ACC112 (cell line): Measurements from ENCODE around the gene PEAK3.
A peak's percentile ranks its signal among the peaks of the same experiment; 100 is the strongest.

Experiments used
- H2AFZ ChIP-seq: fragments of 200-600 bp; sonication (generic); one replicate; pipeline ENCODE4 v1.6.0; 2017; ENCODE audit warnings: antibody characterized with exemption, low read length; ENCODE audit not compliant: unreplicated experiment
- H3K27ac ChIP-seq: fragments of 200-600 bp; sonication (generic); 2 replicates; pipeline ENCODE4 v1.5.1; 2014; ENCODE audit warnings: low read depth, mild to moderate bottlenecking, antibody characterized with exemption, low read length, moderate library complexity
- H3K27me3 ChIP-seq: fragments of 200-600 bp; sonication (generic); 2 replicates; pipeline ENCODE4 v1.6.1; 2014; ENCODE audit warnings: mild to moderate bottlenecking, antibody characterized with exemption, low read length, moderate library complexity, mixed read lengths; ENCODE audit not compliant: insufficient read depth
- H3K36me3 ChIP-seq: fragments of 200-600 bp; sonication (generic); 2 replicates; pipeline ENCODE4 v1.6.1; 2016; ENCODE audit warnings: mild to moderate bottlenecking, antibody characterized with exemption, low read length, moderate library complexity, mixed read lengths; ENCODE audit not compliant: insufficient read depth
- H3K4me1 ChIP-seq: fragments of 200-600 bp; sonication (generic); one replicate; pipeline ENCODE4 v1.6.1; 2016; ENCODE audit warnings: low read length, mixed read lengths; ENCODE audit not compliant: insufficient read depth, unreplicated experiment, control insufficient read depth
- H3K4me3 ChIP-seq: fragments of 200-600 bp; sonication (generic); 2 replicates; pipeline ENCODE4 v1.5.1; 2014; ENCODE audit warnings: mild to moderate bottlenecking, low read depth, low read length
- H3K79me2 ChIP-seq: fragments of 200-600 bp; sonication (generic); one replicate; pipeline ENCODE4 v1.6.0; 2016; ENCODE audit warnings: low read length; ENCODE audit not compliant: control insufficient read depth, unreplicated experiment, insufficient read depth

PEAK3 gene

GRCh38 chr19:2303211-2303798 lies 21.3 kb upstream of the PEAK3 start:
- no peaks in the 10 kb centered on the region for H3K36me3 ChIP-seq
- H3K27me3 ChIP-seq: peaks cover 14% of the 10 kb centered on the region
- no peak overlapping the region for H3K27ac ChIP-seq
- no peak overlapping the region for H3K4me3 ChIP-seq
- H3K4me1 ChIP-seq: no peaks in the 10 kb centered on the region
- no peak overlapping the region for H2AFZ ChIP-seq
- H3K79me2 ChIP-seq: no peaks in the 10 kb centered on the region

- Histone ChIP-seq H3K27ac (no peak overlapping the region), H2AFZ (no peak overlapping the region), H3K27me3 (peaks cover 11% of the 10 kb centered on the region), H3K79me2 (no peaks in the 10 kb centered on the region), H3K36me3 (no peaks in the 10 kb centered on the region), H3K4me1 (no peaks in the 10 kb centered on the region), H3K4me3 (no peak overlapping the region)
Measured at GRCh38 chr19:2302319-2303210, 20.6 kb upstream of the PEAK3 start.

- H3K36me3 ChIP-seq: no peaks in the 10 kb centered on the region
- H3K4me1 ChIP-seq: no peaks in the 10 kb centered on the region
- H3K27me3 ChIP-seq: no peaks in the 10 kb centered on the region
- no peak overlapping the region for H3K27ac ChIP-seq
- no peaks in the 10 kb centered on the region for H3K79me2 ChIP-seq
- no peak overlapping the region for H3K4me3 ChIP-seq
- H2AFZ ChIP-seq: no peak overlapping the region
Measured at GRCh38 chr19:2300533-2300932, 18.6 kb upstream of the PEAK3 start.

- no peak overlapping the region for H3K4me3 ChIP-seq
- H3K4me1 ChIP-seq: peaks cover 4% of the 10 kb centered on the region
- H2AFZ ChIP-seq: no peak overlapping the region
- no peaks in the 10 kb centered on the region for H3K36me3 ChIP-seq
- peaks cover 5% of the 10 kb centered on the region; the same call in 1 of the 2 replicates for H3K27me3 ChIP-seq
- H3K27ac ChIP-seq: no peak overlapping the region
- no peaks in the 10 kb centered on the region for H3K79me2 ChIP-seq
Measured at GRCh38 chr19:2296141-2296540, 14.2 kb upstream of the PEAK3 start.

- Histone ChIP-seq H3K36me3 (no peaks in the 10 kb centered on the region), H3K27me3 (peaks cover 19% of the 10 kb centered on the region), H3K4me1 (peaks cover 8% of the 10 kb centered on the region), H3K4me3 (no peak overlapping the region), H3K79me2 (no peaks in the 10 kb centered on the region), H2AFZ (no peak overlapping the region), H3K27ac (no peak overlapping the region)
Measured at GRCh38 chr19:2294687-2295335, 12.8 kb upstream of the PEAK3 start.

- Histone ChIP-seq H3K4me1 (peaks cover 8% of the 10 kb centered on the region), H3K27ac (no peak overlapping the region), H2AFZ (no peak overlapping the region), H3K4me3 (0 out of 2 replicates have a peak overlapping the region, but pooled peaks have one; percentile 16), H3K27me3 (peaks cover 31% of the 10 kb centered on the region), H3K79me2 (no peaks in the 10 kb centered on the region), H3K36me3 (no peaks in the 10 kb centered on the region)
Measured at GRCh38 chr19:2291185-2291751, 9.3 kb upstream of the PEAK3 start.

- peaks cover 31% of the 10 kb centered on the region for H3K27me3 ChIP-seq
- H3K4me1 ChIP-seq: peaks cover 8% of the 10 kb centered on the region
- no peak overlapping the region for H2AFZ ChIP-seq
Measured at GRCh38 chr19:2290441-2291184, 8.6 kb upstream of the PEAK3 start.

GRCh38 chr19:2289714-2290435 lies 7.9 kb upstream of the PEAK3 start:
- Histone ChIP-seq H3K36me3 (no peaks in the 10 kb centered on the region), H3K4me1 (peaks cover 8% of the 10 kb centered on the region), H3K4me3 (peak overlapping the region; percentile 59), H2AFZ (no peak overlapping the region), H3K27me3 (peaks cover 31% of the 10 kb centered on the region), H3K27ac (no peak overlapping the region), H3K79me2 (no peaks in the 10 kb centered on the region)

More at GRCh38 chr19:2290441-2291184, 8.6 kb upstream of the PEAK3 start:
- H3K27ac ChIP-seq: no peak overlapping the region
- peak overlapping the region; percentile 59 for H3K4me3 ChIP-seq
- H3K79me2 ChIP-seq: no peaks in the 10 kb centered on the region
- no peaks in the 10 kb centered on the region for H3K36me3 ChIP-seq

GRCh38 chr19:2288818-2289713 lies 7.1 kb upstream of the PEAK3 start:
- Histone ChIP-seq H3K79me2 (no peaks in the 10 kb centered on the region), H3K4me1 (peaks cover 4% of the 10 kb centered on the region), H3K27me3 (peaks cover 31% of the 10 kb centered on the region), H3K36me3 (no peaks in the 10 kb centered on the region), H2AFZ (no peak overlapping the region), H3K4me3 (no peak overlapping the region), H3K27ac (no peak overlapping the region)
